Measurements from ENCODE around the gene MCOLN1. TPM values are rescaled to one million over a fixed set of nuclear protein-coding genes. Genes with fewer than 3 reads are reported as not detected.
"Not testable (repeated sequence)": the region's sequence is repeated elsewhere in the genome, so short reads cannot be mapped to it uniquely, and the experiment has no call there.

The MCOLN1 gene
- total RNA-seq, 1 donor from 2014 or later, result 18.5 TPM

DNA sequence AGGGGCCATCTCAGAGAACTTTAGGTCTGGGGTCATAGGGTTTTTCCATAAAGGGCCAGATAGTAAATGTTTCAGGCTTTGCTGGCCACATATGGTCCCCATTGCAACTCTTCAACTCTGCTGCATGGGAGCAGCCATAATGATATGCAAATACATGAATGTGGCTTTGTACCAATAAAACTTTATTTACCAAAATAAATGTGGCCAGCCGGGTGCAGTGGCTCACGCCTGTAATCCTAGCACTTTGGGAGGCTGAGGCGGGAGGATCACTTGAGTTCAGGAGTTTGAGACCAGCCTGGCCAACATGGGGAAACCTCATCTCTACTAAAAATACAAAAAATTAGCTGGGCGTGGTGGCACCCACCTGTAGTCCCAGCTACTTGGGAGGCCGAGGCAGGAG lies 16.6 kb downstream of the MCOLN1 start:
- DNase-seq; intact Hi-C loops (cut with micrococcal nuclease); ATAC-seq: not testable (repeated sequence)

GRCh38 chr19:7539827-7540425 lies 17.5 kb downstream of the MCOLN1 start:
- DNase-seq (no peak), ATAC-seq (no peak)
- intact Hi-C loops (cut with micrococcal nuclease), result no loop called here

DNA sequence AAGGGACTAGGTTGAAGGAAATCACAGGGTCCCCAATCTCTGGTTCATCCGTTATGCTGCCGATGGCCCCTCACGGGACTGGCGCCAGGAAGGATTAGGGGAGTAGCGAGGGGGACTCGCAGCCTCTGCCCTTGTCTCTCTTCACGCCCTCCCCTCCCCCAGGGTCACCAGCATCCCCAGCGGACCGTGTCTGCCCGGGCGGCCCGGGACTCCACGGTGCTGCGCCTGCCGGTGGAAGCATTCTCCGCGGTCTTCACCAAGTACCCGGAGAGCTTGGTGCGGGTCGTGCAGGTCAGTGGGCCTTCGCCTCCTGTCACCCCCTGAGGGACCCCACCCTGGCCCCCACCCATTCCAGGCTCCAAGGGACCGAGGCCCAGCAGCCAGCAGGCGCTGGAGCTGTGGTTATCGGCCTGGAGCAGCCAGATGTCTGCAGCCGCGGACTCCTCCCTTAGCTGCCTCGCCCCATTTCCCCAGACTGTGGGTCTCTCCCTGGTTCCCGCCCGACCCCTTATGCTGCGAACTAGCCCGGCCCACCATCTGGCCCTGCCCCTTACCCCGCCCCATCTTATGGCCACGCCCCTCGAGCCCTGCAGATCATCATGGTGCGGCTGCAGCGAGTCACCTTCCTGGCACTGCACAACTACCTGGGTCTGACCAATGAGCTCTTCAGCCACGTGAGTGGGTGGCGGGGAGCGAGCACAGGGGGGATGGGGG lies 18.5 kb downstream of the MCOLN1 start:
- intact Hi-C loops (cut with micrococcal nuclease), result no loop called here
- no peak for ATAC-seq
- no peak for DNase-seq

DNA sequence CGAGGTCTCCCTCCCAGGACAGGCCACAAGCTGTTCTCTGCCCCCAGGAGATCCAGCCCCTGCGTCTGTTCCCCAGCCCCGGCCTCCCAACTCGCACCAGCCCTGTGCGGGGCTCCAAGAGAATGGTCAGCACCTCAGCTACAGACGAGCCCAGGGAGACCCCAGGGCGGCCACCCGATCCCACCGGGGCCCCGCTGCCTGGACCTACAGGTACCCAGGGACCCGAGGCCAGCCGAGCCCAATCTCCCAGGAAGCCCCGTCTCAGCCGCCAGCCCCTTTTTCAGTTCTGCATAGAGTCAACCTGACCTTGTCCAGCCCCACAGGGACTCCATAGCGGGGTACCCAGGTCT lies 19.0 kb downstream of the MCOLN1 start:
- intact Hi-C loops (cut with micrococcal nuclease), result no loop called here
- DNase-seq (no peak), ATAC-seq (no peak)

GRCh38 chr19:7541828-7542443 lies 19.5 kb downstream of the MCOLN1 start:
- DNase-seq, result no peak
- intact Hi-C loops (cut with micrococcal nuclease), result no loop called here
- no peak for ATAC-seq

GRCh38 chr19:7542556-7543348 lies 20.3 kb downstream of the MCOLN1 start:
- DNase-seq (no peak), ATAC-seq (no peak)
- intact Hi-C loops (cut with micrococcal nuclease), result no loop called here

DNA sequence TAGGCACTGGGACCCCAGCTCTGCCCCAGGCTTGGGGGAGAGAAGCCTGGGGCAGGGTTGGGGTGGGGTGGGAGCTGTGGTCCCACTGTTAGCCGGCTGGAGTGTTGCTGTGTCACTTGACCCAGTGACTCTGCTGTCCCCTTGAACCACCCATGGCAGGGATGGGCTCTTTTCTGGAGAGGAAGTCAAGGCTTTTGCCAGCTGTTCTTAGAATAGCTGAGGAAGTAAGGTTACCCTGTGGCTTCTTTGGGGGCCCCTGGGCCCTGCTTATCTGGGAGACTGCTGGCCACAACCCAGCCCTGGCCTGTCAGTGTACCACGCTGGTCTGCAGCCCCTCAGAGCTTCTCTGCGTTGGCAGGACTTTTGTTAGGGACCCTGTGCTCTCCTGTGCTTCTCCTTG lies 22.2 kb downstream of the MCOLN1 start:
- no peak for DNase-seq
- ATAC-seq, result peak; percentile 51
- intact Hi-C loops (cut with micrococcal nuclease), result no loop called here

- intact Hi-C loops (cut with micrococcal nuclease), result no loop called here
- DNase-seq (no peak), ATAC-seq (no peak)
Measured at GRCh38 chr19:7545300-7545699, 22.9 kb downstream of the MCOLN1 start.

- no peak for ATAC-seq
- no peak for DNase-seq
- intact Hi-C loops (cut with micrococcal nuclease), result no loop called here
Measured at GRCh38 chr19:7545904-7546303, 23.5 kb downstream of the MCOLN1 start.

GRCh38 chr19:7547159-7547558 lies 24.7 kb downstream of the MCOLN1 start:
- intact Hi-C loops (cut with micrococcal nuclease), result no loop called here
- ATAC-seq (no peak), DNase-seq (no peak)

DNA sequence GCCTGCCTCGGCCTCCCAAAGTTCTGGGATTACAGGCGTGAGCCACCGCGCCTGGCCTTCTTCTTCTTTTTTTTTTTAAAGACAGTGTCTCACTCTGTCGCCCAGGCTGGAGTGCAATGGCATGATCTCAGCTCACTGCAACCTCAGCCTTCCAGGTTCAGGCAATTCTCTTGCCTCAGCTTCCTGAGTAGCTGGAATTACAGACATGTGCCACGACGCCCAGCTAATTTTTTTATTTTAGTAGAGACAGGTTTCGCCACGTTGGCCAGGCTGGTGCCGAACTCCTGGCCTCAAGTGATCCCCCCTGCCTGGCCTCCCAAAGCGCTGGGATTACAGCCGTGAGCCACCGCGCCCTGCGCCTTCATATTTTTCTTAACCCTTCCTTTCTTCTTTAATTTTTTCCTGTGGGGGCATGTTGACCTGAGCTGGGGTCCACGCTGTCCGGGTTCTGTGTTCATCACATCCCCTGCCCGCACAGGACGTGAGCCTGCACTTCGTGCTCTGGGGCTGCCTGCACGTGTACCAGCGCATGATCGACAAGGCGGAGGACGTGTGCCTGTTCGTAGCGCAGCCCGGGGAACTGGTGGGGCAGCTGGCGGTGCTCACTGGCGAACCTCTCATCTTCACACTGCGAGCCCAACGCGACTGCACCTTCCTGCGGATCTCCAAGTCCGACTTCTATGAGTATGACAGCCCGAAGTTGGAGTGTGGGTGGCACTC lies 27.2 kb downstream of the MCOLN1 start:
- DNase-seq (peak; percentile 31), ATAC-seq (no peak)
- intact Hi-C loops (cut with micrococcal nuclease), result no loop called here

DNA sequence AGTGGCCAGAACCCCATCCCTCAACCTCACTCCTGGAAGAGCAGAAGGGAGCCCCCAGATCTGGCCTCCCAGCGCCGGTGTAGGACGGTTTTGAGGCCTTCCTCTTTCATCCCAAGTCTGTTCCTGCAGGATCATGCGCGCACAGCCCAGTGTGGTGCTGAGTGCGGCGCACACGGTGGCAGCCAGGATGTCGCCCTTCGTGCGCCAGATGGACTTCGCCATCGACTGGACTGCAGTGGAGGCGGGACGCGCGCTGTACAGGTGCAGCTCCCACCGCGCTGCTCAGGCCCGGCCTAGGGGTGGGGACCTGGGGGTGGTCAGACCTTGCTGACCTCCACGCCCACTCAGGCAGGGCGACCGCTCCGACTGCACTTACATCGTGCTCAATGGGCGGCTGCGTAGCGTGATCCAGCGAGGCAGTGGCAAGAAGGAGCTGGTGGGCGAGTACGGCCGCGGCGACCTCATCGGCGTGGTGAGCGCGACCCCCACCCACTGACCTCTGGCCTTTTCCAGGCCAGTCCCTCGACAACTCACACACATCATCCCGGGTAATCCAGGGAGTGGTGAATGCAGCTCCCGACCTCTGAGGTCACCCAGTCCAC lies 27.8 kb downstream of the MCOLN1 start:
- intact Hi-C loops (cut with micrococcal nuclease), result no loop called here
- DNase-seq, result peak; percentile 31

DNA sequence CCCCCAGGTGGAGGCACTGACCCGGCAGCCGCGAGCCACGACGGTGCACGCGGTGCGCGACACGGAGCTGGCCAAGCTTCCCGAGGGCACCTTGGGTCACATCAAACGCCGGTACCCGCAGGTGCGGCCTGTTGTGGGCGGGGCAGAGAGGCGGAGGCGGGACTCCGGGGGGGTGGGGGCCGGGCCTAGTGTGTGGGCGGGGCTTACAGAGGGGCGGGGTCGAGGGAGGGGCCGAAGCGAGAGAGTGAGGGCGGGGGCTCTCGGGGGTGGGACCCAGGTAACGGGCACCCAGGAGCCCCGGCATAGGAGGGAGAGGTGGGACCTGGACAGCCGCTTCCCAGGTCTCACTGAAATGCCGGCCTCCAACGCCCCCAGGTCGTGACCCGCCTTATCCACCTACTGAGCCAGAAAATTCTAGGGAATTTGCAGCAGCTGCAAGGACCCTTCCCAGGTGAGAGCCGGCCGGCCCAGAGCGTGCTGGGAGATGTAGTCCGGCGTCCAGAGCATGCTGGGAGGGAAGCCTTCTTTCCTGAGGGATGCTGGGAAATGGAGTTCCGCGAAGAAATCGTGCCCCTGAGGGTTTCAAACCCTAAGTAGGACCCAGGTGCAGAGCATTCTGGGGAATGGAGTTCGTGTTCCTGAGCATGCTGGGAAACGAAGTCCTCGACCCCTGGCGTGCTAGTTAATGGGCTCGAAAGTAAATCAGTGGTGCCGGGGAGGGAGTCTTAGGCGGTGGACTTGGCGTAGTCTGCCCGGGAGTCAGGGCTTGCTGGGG lies 28.8 kb downstream of the MCOLN1 start:
- intact Hi-C loops (cut with micrococcal nuclease), result no loop called here

More for the DNA sequence above, 27.8 kb downstream of the MCOLN1 start:
- ATAC-seq, result peak; percentile 6

DNA sequence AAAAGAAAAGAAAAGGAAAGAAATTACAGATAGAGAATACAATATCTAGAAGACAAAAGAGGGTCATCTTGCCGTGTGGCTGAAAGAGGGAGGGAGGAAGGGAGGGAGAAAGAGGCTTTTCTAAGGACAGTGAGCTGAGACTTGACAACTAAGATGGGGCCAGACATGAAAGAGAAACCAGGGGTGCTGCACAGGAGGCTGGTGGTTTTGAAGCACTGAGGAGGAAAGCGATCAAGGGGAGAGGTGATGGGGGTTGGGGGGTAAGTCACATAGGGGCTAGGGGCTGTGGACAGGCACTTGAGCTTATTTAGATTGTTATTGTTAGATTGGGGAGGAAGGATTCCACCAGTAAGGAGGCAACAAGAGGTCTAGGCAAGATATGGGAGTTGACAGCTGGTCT lies 30.4 kb downstream of the MCOLN1 start:
- ATAC-seq (no peak), DNase-seq (no peak)
- intact Hi-C loops (cut with micrococcal nuclease), result no loop called here

More for the DNA sequence above, 28.8 kb downstream of the MCOLN1 start:
- DNase-seq (peak; percentile 82), ATAC-seq (peak; percentile 95)

DNA sequence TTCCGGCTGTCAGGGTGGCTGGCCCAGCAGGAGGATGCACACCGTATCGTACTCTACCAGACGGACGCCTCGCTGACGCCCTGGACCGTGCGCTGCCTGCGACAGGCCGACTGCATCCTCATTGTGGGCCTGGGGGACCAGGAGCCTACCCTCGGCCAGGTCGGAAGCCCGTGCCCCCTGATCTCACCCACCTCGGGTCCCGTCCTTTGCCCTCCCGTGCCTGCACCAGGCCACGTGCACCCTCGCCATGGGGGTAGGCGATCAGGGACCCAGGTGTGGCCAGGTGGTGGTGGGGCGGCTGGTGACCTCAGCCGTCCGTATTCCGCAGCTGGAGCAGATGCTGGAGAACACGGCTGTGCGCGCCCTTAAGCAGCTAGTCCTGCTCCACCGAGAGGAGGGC lies 32.1 kb downstream of the MCOLN1 start:
- ATAC-seq (no peak), DNase-seq (no peak)
- intact Hi-C loops (cut with micrococcal nuclease), result no loop called here

DNA sequence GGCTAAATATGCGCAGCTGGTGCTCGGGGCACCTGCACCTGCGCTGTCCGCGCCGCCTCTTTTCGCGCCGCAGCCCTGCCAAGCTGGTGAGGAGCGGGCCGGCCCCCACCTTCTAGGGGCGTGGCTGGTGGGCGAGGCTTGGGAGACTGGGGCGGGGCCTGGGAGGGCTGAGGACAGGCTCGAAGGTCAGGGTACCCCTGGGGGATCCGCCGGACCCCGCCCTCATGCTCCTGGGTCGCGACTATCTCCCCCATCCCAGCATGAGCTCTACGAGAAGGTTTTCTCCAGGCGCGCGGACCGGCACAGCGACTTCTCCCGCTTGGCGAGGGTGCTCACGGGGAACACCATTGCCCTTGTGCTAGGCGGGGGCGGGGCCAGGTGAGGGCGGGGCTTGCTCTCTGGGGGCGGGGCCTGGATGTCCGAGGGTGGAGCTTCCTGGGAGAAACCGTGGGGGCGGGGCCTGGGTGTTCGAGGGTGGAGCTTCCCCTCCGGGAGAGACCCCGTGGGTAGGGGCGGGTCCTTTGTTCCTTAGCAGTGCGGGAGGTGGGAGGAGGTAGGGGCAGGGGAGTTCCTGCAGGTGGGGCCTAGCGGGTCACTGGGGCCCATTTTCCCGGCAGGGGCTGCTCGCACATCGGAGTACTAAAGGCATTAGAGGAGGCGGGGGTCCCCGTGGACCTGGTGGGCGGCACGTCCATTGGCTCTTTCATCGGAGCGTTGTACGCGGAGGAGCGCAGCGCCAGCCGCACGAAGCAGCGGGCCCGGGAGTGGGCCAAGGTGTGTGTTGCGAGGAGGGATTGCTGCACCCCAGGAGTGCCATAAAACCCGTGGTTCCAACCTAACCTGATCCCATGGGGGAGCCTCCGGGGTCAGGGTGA lies 32.8 kb downstream of the MCOLN1 start:
- no peak for DNase-seq
- ATAC-seq, result no peak
- intact Hi-C loops (cut with micrococcal nuclease), result no loop called here

DNA sequence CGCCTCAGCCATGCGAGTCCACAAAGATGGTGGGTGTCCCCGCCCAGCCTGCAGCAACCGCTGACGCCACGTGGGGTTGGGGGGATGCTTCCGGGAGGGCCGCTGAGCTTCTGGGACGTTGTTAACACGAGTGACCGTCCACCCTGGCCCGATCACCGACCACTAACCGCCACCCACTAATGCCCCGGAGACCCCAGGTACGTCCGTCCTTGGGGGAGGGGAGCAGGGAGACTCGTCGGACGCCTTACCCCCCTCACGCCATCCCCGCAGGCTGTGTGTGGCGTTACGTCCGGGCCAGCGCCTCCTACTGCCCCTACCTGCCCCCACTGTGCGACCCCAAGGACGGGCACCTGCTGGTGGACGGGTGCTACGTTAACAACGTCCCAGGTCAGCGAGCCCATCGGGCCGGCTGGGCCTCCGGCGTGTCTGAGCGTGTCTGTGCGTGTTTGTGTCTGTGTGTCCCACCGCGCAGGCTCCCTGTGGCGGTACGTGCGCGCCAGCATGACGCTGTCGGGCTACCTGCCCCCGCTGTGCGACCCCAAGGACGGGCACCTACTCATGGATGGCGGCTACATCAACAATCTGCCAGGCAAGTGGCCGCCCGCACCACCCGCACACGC lies 34.4 kb downstream of the MCOLN1 start:
- intact Hi-C loops (cut with micrococcal nuclease), result no loop called here
- ATAC-seq, result no peak
- DNase-seq, result no peak
